Prostate gland (tissue), 2 donors: Measurements from ENCODE around the gene KRTAP10-6.

Source experiments
- CTCF ChIP-seq, 4 experiments: fragments of 200-600 bp in 2 of 4; fragments of 450-650 bp in 2 of 4; sonication (generic) in 2 of 4; IDR thresholded peaks; 1 replicate in 3 of 4; 2 replicates in 1 of 4; pipeline ENCODE4 v1.5.1; 2016 to 2019; ENCODE audit warnings: antibody characterized with exemption in 4 of 4, mild to moderate bottlenecking in 2 of 4, moderate library complexity in 2 of 4
- POLR2A ChIP-seq: fragments of 450-650 bp; IDR thresholded peaks from one replicate; pipeline ENCODE4 v1.6.1; 2016; ENCODE audit warnings: antibody characterized with exemption, mild to moderate bottlenecking

- TF ChIP-seq POLR2A (no peak), CTCF (IDR thresholded peaks at IDR 0.05) (no peak)
Measured at GRCh38 chr21:44640761-44641160, 48.5 kb upstream of the KRTAP10-6 start.
